ENCODE results near the gene CD247. TPM values are rescaled to one million over a fixed set of nuclear protein-coding genes. Genes with fewer than 3 reads are reported as not detected.
"Not testable (repeated sequence)": the region's sequence is repeated elsewhere in the genome, so short reads cannot be mapped to it uniquely, and the experiment has no call there.

Gene CD247
- 9.3 and 11.3 TPM in 2 replicates for total RNA-seq (2014; rRNA removed; shearing (Covaris generic))

GRCh38 chr1:167518331-167518700, at the start of gene CD247:
Gene CD247, minus strand, starts transcription at chr1:167518529. Its CDS starts 64 bp downstream, at chr1:167518465.
- DNase-seq (ENCODE audit: low spot score) = no peak
- in situ Hi-C loops (cut with HindIII; ENCODE audit: low sequenced_read_pairs) = no loop called here

GRCh38 chr1:167567663-167568062, 49.3 kb upstream of the CD247 start:
- in situ Hi-C loops (cut with HindIII; ENCODE audit: low sequenced_read_pairs) = no loop called here
- no peak for DNase-seq (ENCODE audit: low spot score)

GRCh38 chr1:167566766-167567165, 48.4 kb upstream of the CD247 start:
- in situ Hi-C loops (cut with HindIII; ENCODE audit: low sequenced_read_pairs) = no loop called here
- DNase-seq (ENCODE audit: low spot score) = no peak

GRCh38 chr1:167565922-167566321, 47.6 kb upstream of the CD247 start:
- no peak for DNase-seq (ENCODE audit: low spot score)
- in situ Hi-C loops (cut with HindIII; ENCODE audit: low sequenced_read_pairs) = no loop called here

GRCh38 chr1:167564612-167565270, 46.4 kb upstream of the CD247 start:
- no peak for DNase-seq (ENCODE audit: low spot score)
- in situ Hi-C loops (cut with HindIII; ENCODE audit: low sequenced_read_pairs) = no loop called here

GRCh38 chr1:167563579-167564246, 45.4 kb upstream of the CD247 start:
- in situ Hi-C loops (cut with HindIII; ENCODE audit: low sequenced_read_pairs) = no loop called here
- no peak for DNase-seq (ENCODE audit: low spot score)

- in situ Hi-C loops (cut with HindIII; ENCODE audit: low sequenced_read_pairs) = no loop called here
- DNase-seq (ENCODE audit: low spot score) = no peak
Observed at GRCh38 chr1:167562702-167563101, 44.4 kb upstream of the CD247 start.

GRCh38 chr1:167561753-167562152, 43.4 kb upstream of the CD247 start:
- in situ Hi-C loops (cut with HindIII; ENCODE audit: low sequenced_read_pairs) = no loop called here
- DNase-seq (ENCODE audit: low spot score) = no peak

- in situ Hi-C loops (cut with HindIII; ENCODE audit: low sequenced_read_pairs) = loop anchor here (10.0 kb wide), 2 partner anchors 291 to 491 kb away; no protein-coding TSS in a partner anchor
- peak; percentile 84 for DNase-seq (ENCODE audit: low spot score)
Observed at GRCh38 chr1:167555971-167556714, 37.8 kb upstream of the CD247 start.

GRCh38 chr1:167555072-167555471, 36.7 kb upstream of the CD247 start:
- in situ Hi-C loops (cut with HindIII; ENCODE audit: low sequenced_read_pairs) = loop anchor here (10.0 kb wide), 2 partner anchors 290 to 490 kb away; no protein-coding TSS in a partner anchor
- not testable (repeated sequence) for DNase-seq (ENCODE audit: low spot score)

- no peak for DNase-seq (ENCODE audit: low spot score)
- in situ Hi-C loops (cut with HindIII; ENCODE audit: low sequenced_read_pairs) = loop anchor here (10.0 kb wide), 2 partner anchors 289 to 489 kb away; no protein-coding TSS in a partner anchor
Observed at GRCh38 chr1:167554028-167554779, 35.9 kb upstream of the CD247 start.

- in situ Hi-C loops (cut with HindIII; ENCODE audit: low sequenced_read_pairs) = loop anchor here (10.0 kb wide), 2 partner anchors 289 to 489 kb away; no protein-coding TSS in a partner anchor
- peak; percentile 97 for DNase-seq (ENCODE audit: low spot score)
Observed at GRCh38 chr1:167553136-167554027, 35.1 kb upstream of the CD247 start, which contains the start of gene CREG1. Gene CREG1, minus strand, starts transcription at chr1:167553762.

- DNase-seq (ENCODE audit: low spot score) = no peak
- in situ Hi-C loops (cut with HindIII; ENCODE audit: low sequenced_read_pairs) = loop anchor here (10.0 kb wide), 2 partner anchors 287 to 487 kb away; no protein-coding TSS in a partner anchor
Observed at GRCh38 chr1:167551362-167551761, 33.0 kb upstream of the CD247 start.

GRCh38 chr1:167548059-167548932, 30.0 kb upstream of the CD247 start:
- no peak for DNase-seq (ENCODE audit: low spot score)
- in situ Hi-C loops (cut with HindIII; ENCODE audit: low sequenced_read_pairs) = no loop called here

- no peak for DNase-seq (ENCODE audit: low spot score)
- in situ Hi-C loops (cut with HindIII; ENCODE audit: low sequenced_read_pairs) = no loop called here
Observed at GRCh38 chr1:167546935-167547334, 28.6 kb upstream of the CD247 start.

GRCh38 chr1:167545349-167545748, 27.0 kb upstream of the CD247 start:
- in situ Hi-C loops (cut with HindIII; ENCODE audit: low sequenced_read_pairs) = no loop called here
- DNase-seq (ENCODE audit: low spot score) = no peak

GRCh38 chr1:167544447-167545093, 26.2 kb upstream of the CD247 start:
- DNase-seq (ENCODE audit: low spot score) = no peak
- in situ Hi-C loops (cut with HindIII; ENCODE audit: low sequenced_read_pairs) = no loop called here
